Naive B cell (primary cell): ENCODE results near the gene CENPB. TPM values are rescaled to one million over a fixed set of nuclear protein-coding genes. Genes with fewer than 3 reads are reported as not detected.

ENCODE experiments used
- ATAC-seq, 2 donors: fragments of 150-1000 bp; cut with Tn5 transposase; 2 replicates each; pipeline ENCODE4 v1.10.0; 2021; ENCODE audit warnings: low read depth in 2 of 2, mild to moderate bottlenecking in 2 of 2, moderate library complexity in 2 of 2
- DNase-seq: peaks from one replicate; pipeline ENCODE4 v3.0.0; 2022
- H3K27ac Mint-ChIP-seq, 6 donors: one replicate each; pipeline ENCODE4 v1.8.0; 2020 to 2022; ENCODE audit warnings: mild to moderate bottlenecking in 6 of 6, mixed read lengths in 6 of 6, moderate library complexity in 5 of 6, inconsistent platforms in 2 of 6
- H3K27me3 Mint-ChIP-seq, 3 donors: one replicate each; pipeline ENCODE4 v1.8.0; 2021 to 2022; ENCODE audit warnings: mixed read lengths in 3 of 3, mild to moderate bottlenecking in 1 of 3
- H3K36me3 Mint-ChIP-seq, 2 donors: one replicate each; pipeline ENCODE4 v1.8.0; 2020 to 2022; ENCODE audit warnings: mixed read lengths in 2 of 2, inconsistent platforms in 1 of 2, mild to moderate bottlenecking in 1 of 2
- H3K4me1 Mint-ChIP-seq, 3 donors: one replicate each; pipeline ENCODE4 v1.8.0; 2020 to 2022; ENCODE audit warnings: mixed read lengths in 3 of 3, inconsistent platforms in 1 of 3, mild to moderate bottlenecking in 1 of 3, moderate library complexity in 1 of 3
- H3K4me3 Mint-ChIP-seq, 8 donors: one replicate each; pipeline ENCODE4 v1.8.0; 2020 to 2022; ENCODE audit warnings: mild to moderate bottlenecking in 8 of 8, mixed read lengths in 8 of 8, moderate library complexity in 8 of 8, inconsistent platforms in 2 of 8
- H3K9me3 Mint-ChIP-seq, 7 donors: one replicate each; pipeline ENCODE4 v1.8.0; 2020 to 2022; ENCODE audit warnings: mixed read lengths in 7 of 7, mild to moderate bottlenecking in 5 of 7, inconsistent platforms in 2 of 7, moderate library complexity in 1 of 7
- polyA plus RNA-seq, 6 donors: library from polyadenylated mRNA; unstranded; fragments of 300-500 nt; fragmentation: Illumina TruSeq; gene quantifications; one replicate each; pipeline ENCODE4 v1.2.3, GENCODE V29; 2021; ENCODE audit warnings: low read depth in 6 of 6

The CENPB gene
- polyA plus RNA-seq, 6 donors from 2014 or later, result 0.27 to 2.2 (median 1.6) TPM

DNA sequence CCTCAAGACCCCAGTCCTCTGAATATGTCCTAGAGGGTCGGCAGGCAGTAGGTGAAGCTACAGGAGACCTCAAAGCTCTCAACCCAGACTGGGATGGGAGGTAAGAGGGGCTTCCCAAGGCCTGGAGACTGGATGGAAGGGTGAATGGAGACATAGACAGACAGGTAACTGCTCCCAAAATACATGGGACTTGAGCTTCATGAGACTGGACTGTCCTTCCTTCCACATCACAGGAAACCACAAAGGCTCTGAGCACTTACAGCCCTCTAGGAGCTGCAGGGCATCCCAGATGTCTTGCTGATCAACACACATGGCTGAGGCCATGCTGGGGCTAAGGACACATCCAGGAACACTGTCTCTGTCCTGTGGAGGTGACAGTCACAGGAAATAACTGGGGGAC, 42.5 kb downstream of the CENPB start:
- DNase-seq, result no peak
- peaks cover 12 to 14% (median 13%) of the 10 kb centered on the region in 3 donors for H3K4me1 Mint-ChIP-seq
- no peaks in the 10 kb centered on the region for H3K36me3 Mint-ChIP-seq
- peaks cover 4 to 52% (median 36%) of the 10 kb centered on the region in 3 donors for H3K27me3 Mint-ChIP-seq
- no peak overlapping the region for H3K27ac Mint-ChIP-seq
- H3K4me3 Mint-ChIP-seq, result peak overlapping the region in 2 of 8 donors; percentile 56 to 68
- no peak for ATAC-seq
- H3K9me3 Mint-ChIP-seq, result peaks cover 0 to 2% (median 0%) of the 10 kb centered on the region in 7 donors

DNA sequence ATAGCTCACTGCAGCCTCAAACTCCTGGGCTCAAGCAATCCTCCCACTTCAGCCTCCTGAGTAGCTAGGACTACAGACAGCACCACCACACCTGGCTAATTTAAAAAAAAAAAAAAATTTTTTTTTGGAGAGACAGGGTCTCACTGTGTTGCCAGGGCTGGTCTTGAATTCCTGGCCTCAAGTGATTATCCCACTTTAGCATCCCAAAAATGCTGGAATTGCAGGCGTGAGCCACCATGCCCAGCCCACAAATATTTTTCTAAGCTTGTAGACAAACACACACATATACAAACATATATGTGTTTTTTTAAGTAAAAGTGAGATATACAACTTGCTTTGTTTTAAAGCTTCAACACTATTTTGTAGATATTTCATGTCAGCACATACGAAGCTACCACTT, 43.3 kb downstream of the CENPB start:
- Mint-ChIP-seq H3K4me1 (peaks cover 12 to 14% (median 13%) of the 10 kb centered on the region in 3 donors), H3K4me3 (no peak overlapping the region), H3K9me3 (peaks cover 0 to 2% (median 0%) of the 10 kb centered on the region in 7 donors), H3K36me3 (no peaks in the 10 kb centered on the region), H3K27me3 (peaks cover 4 to 50% (median 36%) of the 10 kb centered on the region in 3 donors), H3K27ac (no peak overlapping the region)
- DNase-seq, result no peak
- ATAC-seq, result no peak

GRCh38 chr20:3741836-3742458, 44.6 kb downstream of the CENPB start:
- Mint-ChIP-seq H3K9me3 (peaks cover 0 to 2% (median 0%) of the 10 kb centered on the region in 7 donors), H3K4me1 (peaks cover 12 to 14% (median 13%) of the 10 kb centered on the region in 3 donors), H3K27ac (no peak overlapping the region), H3K27me3 (peaks cover 9 to 43% (median 29%) of the 10 kb centered on the region in 3 donors), H3K36me3 (no peaks in the 10 kb centered on the region), H3K4me3 (no peak overlapping the region)
- no peak for DNase-seq
- no peak for ATAC-seq

DNA sequence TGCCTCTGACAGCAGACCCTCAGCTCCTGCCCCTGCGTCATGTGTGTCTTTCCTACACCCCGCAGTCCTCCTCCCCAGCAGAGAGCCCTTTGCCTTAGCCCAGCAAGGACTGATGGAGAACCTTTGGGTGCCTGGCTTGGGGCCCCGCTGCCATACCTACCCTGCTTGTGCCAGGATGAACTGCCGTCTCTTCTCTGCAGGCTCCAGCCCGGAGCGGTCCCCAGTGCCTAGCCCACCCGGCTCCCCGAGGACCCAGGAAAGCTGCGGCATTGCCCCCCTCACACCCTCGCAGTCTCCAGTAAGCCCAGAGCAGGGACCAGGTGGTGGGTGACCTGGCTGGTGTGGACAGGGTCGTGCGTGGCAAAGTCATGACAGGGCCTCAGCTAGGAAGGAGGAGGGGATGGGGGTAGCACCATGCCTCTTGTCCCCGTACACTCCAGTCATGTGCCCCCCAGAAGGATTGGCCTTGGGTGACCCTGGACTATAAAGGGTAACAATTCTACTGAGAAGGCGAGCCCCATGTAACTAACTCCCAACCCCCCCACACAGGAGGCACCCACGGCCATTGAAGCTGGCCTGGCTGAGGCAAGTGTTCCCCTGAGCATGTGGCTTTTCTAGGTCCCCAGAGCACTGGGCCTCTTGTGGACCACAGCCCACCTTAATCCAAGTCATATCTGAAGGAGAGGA, 45.8 kb downstream of the CENPB start:
- Mint-ChIP-seq H3K9me3 (peaks cover 0 to 2% (median 0%) of the 10 kb centered on the region in 7 donors), H3K27ac (peak overlapping the region in 1 of 6 donors; percentile 70), H3K36me3 (no peaks in the 10 kb centered on the region), H3K27me3 (peaks cover 6 to 32% (median 31%) of the 10 kb centered on the region in 3 donors), H3K4me3 (no peak overlapping the region), H3K4me1 (peaks cover 12 to 14% (median 12%) of the 10 kb centered on the region in 3 donors)
- no peak for ATAC-seq
- no peak for DNase-seq

GRCh38 chr20:3739926-3740451, 46.6 kb downstream of the CENPB start:
- DNase-seq, result no peak
- H3K27me3 Mint-ChIP-seq, result peaks cover 10 to 32% (median 25%) of the 10 kb centered on the region in 3 donors
- peaks cover 0 to 2% (median 0%) of the 10 kb centered on the region in 7 donors for H3K9me3 Mint-ChIP-seq
- no peaks in the 10 kb centered on the region for H3K36me3 Mint-ChIP-seq
- ATAC-seq, result no peak
- H3K27ac Mint-ChIP-seq, result no peak overlapping the region
- H3K4me1 Mint-ChIP-seq, result peaks cover 4 to 9% (median 8%) of the 10 kb centered on the region in 3 donors
- H3K4me3 Mint-ChIP-seq, result no peak overlapping the region

DNA sequence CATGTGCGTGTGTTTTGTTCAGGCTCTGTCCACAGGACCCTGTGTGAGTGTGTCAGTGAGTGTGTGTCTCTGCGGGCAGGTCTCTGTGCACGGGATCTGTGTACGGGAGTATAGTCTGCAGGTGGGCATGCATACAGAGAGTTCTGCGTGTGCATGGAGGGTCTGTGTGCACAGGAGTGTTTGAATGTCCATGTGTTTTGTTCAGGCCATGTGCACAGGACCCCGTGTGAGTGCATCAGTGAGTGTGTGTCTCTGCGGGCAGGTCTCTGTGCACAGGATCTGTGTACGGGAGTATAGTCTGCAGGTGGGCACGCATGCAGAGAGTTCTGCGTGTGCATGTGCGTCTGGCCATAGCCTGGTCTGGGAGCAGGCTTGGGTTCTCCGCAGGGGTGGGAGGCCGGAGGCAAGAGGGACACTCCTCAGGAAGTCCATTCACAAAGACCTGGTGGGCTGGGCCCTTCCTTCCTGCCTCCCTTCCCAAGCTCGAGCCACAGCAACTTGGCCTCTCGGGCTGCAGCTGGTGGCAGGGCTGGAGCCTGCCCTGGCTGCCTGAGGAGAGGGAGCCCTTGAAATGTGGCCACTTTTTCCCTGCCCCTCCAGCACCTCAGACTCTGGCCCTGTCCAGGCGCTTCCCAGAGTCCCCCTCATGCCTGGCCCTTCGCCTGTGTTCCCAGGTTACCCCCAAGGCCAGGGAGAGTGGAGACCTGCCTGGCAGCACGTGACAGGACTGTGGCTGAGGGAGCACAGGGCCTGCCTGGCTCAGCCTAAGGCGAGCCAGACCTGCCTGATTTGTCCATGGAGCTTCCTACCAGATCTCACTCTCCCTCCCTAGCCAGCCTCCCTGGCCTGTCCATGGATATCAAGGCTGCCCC, 47.2 kb downstream of the CENPB start:
- H3K4me1 Mint-ChIP-seq, result peaks cover 0 to 2% (median under 1%) of the 10 kb centered on the region in 3 donors
- H3K27ac Mint-ChIP-seq, result no peak overlapping the region
- H3K36me3 Mint-ChIP-seq, result no peaks in the 10 kb centered on the region
- ATAC-seq, result no peak
- peaks cover 0 to 2% (median 0%) of the 10 kb centered on the region in 7 donors for H3K9me3 Mint-ChIP-seq
- DNase-seq, result no peak
- H3K4me3 Mint-ChIP-seq, result no peak overlapping the region
- peaks cover 13 to 29% (median 18%) of the 10 kb centered on the region in 3 donors for H3K27me3 Mint-ChIP-seq

GRCh38 chr20:3738111-3739053, 48.2 kb downstream of the CENPB start:
- no peak for ATAC-seq
- Mint-ChIP-seq H3K9me3 (no peaks in the 10 kb centered on the region), H3K27me3 (peaks cover 16 to 35% (median 23%) of the 10 kb centered on the region in 3 donors), H3K4me3 (peak overlapping the region in 1 of 8 donors; percentile 3), H3K27ac (peak overlapping the region in 1 of 6 donors; percentile 78), H3K4me1 (no peaks in the 10 kb centered on the region), H3K36me3 (no peaks in the 10 kb centered on the region)
- no peak for DNase-seq

DNA sequence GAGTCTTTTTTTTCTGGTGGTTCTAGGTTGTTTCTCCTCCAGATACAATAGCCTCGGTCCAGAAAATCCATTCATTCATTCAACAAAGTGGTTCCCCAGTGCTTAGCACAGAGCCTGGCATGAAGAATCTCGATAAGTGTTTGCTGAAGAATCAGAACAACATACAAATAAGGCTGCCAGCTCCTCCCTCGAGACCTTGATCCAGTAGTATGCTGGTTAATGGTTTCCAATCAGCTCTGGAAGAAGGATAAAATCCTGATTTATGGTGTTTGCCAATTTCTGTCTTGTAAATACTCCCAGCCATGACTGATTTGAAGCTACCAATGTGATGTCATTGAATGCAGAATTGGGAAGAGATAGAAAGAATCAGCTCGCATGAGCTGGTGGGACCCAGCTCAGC, 50.8 kb downstream of the CENPB start:
- Mint-ChIP-seq H3K4me3 (peak overlapping the region in 2 of 8 donors; percentile 21 to 52), H3K9me3 (peaks cover 0 to 2% (median 0%) of the 10 kb centered on the region in 7 donors), H3K27me3 (peaks cover 25 to 49% (median 43%) of the 10 kb centered on the region in 3 donors), H3K27ac (no peak overlapping the region), H3K36me3 (no peaks in the 10 kb centered on the region), H3K4me1 (no peaks in the 10 kb centered on the region)
- ATAC-seq (no peak), DNase-seq (no peak)

DNA sequence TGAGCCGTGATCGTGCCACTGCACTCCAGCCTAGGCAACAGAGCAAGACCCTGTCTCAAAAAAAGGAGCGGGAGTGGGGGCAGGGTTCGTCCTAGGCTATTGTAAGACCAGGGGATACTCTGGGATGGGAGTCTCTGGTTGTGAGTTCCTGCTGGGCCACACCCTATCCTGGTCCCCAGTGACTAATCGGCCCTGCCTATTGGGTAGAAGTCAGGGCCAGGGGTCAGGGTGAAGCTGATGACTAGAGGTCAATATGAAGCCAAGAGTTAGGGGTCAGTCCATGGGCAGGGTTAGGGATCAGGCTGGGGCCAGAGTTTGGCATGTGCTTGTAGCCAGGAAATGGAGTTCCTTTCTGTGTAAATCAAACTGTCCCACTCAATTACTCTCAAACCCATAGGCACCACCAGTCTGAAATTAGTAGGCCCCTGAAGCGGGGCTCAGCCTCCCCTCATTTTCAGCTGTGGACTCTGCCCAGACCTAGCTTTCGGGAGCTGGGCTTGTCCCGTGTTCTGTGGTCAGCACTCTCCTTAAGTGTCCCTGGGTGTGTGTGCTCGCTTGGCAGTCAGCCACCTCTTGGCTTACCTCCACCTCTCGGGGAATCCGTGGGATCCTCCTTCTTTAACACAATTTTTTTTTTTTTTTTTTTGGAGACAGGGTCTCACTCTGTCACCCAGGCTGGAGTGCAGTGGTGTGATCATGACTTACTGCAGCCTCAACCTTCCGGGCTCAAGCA, 52.3 kb downstream of the CENPB start:
- Mint-ChIP-seq H3K27me3 (peaks cover 27 to 53% (median 45%) of the 10 kb centered on the region in 3 donors), H3K4me1 (no peaks in the 10 kb centered on the region), H3K27ac (no peak overlapping the region), H3K36me3 (no peaks in the 10 kb centered on the region), H3K4me3 (no peak overlapping the region), H3K9me3 (peaks cover 0 to 2% (median 0%) of the 10 kb centered on the region in 7 donors)
- ATAC-seq (no peak), DNase-seq (no peak)
